Measurements from ENCODE around the gene RUVBL2. TPM values are rescaled to one million over a fixed set of nuclear protein-coding genes. Genes with fewer than 3 reads are reported as not detected.

RUVBL2 gene
- total RNA-seq, 1 experiment from 2014 or later: 270 TPM

DNA sequence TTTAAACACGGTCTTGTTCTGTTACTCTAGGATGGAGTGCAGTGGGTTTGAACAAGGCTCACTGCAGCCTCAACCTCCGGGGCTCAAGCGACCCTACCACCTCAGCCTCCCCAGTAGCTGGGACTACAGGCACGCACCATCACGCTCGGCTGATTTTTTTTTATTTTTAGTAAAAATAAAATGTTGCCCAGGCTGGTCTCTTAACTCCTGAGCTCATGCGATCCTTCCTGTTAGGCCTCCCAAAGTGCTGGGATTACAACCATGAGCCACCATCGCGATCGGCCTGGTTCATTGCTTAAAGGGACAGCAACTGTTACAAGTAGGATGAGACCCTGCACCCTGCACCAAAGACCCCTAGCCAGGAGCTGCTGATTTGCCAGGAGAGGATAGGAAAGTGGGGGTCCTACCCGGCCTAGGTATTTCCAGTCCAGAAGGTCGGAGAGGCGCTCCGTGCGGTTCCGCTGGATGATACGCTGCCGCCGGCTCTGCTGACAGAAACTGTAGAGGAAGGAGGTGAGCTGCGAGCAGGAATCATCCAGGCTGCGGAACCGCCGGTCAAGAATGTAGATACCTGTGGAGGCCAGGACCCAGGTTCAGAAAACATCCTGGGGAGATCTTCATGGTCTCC is 23.4 kb upstream of the RUVBL2 start:
- Histone ChIP-seq H3K9me2 (ENCODE audit: insufficient read depth) (no peaks in the 10 kb centered on the region), H3K9me3 (ENCODE audit: control insufficient read depth in 1 of 2, insufficient read depth in 1 of 2, low read depth in 1 of 2, low read length in 2 of 2) (no peaks in the 10 kb centered on the region), H3K27me3 (ENCODE audit: insufficient read depth, low read length) (no peaks in the 10 kb centered on the region), H3K79me2 (ENCODE audit: insufficient read depth, low read length) (peaks cover 14% of the 10 kb centered on the region), H3K4me3 (replicated peaks in 1 of 2; ENCODE audit: low read depth in 1 of 2, low read length in 2 of 2) (no peak overlapping the region), H2AFZ (ENCODE audit: low read depth, low read length, poor library complexity, severe bottlenecking) (no peak overlapping the region), H4K20me1 (ENCODE audit: insufficient read depth) (peaks cover 9% of the 10 kb centered on the region; the same call in 1 of the 2 replicates), H3K4me1 (ENCODE audit: control insufficient read depth in 1 of 2, insufficient read depth in 2 of 2, low read length in 2 of 2) (peaks cover 0 to 23% of the 10 kb centered on the region in 2 experiments; a peak in 3 of 4 replicates), H3K9ac (ENCODE audit: low read length) (no peak overlapping the region), H3K27ac (ENCODE audit: low read depth, low read length) (no peak overlapping the region), H3K36me3 (ENCODE audit: control insufficient read depth in 1 of 2, insufficient read depth in 2 of 2, low read length in 2 of 2) (peaks cover 14 to 37% of the 10 kb centered on the region in 2 experiments; a peak in 3 of 4 replicates), H3K4me2 (ENCODE audit: low read length) (no peak overlapping the region)
- CTCF ChIA-PET: interaction anchor here (0.7 to 3.2 kb wide), 27 partner anchors 8 to 361 kb away, joined by 3 to 28 read pairs (median 5); partner anchors contain the start of genes BAX, CA11, DHDH and GYS1
- TF ChIP-seq, protein P1, sequence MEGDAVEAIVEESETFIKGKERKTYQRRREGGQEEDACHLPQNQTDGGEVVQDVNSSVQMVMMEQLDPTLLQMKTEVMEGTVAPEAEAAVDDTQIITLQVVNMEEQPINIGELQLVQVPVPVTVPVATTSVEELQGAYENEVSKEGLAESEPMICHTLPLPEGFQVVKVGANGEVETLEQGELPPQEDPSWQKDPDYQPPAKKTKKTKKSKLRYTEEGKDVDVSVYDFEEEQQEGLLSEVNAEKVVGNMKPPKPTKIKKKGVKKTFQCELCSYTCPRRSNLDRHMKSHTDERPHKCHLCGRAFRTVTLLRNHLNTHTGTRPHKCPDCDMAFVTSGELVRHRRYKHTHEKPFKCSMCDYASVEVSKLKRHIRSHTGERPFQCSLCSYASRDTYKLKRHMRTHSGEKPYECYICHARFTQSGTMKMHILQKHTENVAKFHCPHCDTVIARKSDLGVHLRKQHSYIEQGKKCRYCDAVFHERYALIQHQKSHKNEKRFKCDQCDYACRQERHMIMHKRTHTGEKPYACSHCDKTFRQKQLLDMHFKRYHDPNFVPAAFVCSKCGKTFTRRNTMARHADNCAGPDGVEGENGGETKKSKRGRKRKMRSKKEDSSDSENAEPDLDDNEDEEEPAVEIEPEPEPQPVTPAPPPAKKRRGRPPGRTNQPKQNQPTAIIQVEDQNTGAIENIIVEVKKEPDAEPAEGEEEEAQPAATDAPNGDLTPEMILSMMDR (IDR thresholded peaks at IDR 0.05 in 2 of 3, conservative IDR thresholded peaks at IDR 0.05 in 1 of 3; ENCODE audit: borderline replicate concordance in 1 of 3, insufficient read depth in 1 of 3, low read depth in 2 of 3, low read length in 2 of 3): no peak
- no peak for TF ChIP-seq CEBPB (IDR thresholded peaks at IDR 0.05; ENCODE audit: low read depth)
- TF ChIP-seq, protein P2, sequence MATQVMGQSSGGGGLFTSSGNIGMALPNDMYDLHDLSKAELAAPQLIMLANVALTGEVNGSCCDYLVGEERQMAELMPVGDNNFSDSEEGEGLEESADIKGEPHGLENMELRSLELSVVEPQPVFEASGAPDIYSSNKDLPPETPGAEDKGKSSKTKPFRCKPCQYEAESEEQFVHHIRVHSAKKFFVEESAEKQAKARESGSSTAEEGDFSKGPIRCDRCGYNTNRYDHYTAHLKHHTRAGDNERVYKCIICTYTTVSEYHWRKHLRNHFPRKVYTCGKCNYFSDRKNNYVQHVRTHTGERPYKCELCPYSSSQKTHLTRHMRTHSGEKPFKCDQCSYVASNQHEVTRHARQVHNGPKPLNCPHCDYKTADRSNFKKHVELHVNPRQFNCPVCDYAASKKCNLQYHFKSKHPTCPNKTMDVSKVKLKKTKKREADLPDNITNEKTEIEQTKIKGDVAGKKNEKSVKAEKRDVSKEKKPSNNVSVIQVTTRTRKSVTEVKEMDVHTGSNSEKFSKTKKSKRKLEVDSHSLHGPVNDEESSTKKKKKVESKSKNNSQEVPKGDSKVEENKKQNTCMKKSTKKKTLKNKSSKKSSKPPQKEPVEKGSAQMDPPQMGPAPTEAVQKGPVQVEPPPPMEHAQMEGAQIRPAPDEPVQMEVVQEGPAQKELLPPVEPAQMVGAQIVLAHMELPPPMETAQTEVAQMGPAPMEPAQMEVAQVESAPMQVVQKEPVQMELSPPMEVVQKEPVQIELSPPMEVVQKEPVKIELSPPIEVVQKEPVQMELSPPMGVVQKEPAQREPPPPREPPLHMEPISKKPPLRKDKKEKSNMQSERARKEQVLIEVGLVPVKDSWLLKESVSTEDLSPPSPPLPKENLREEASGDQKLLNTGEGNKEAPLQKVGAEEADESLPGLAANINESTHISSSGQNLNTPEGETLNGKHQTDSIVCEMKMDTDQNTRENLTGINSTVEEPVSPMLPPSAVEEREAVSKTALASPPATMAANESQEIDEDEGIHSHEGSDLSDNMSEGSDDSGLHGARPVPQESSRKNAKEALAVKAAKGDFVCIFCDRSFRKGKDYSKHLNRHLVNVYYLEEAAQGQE (IDR thresholded peaks at IDR 0.05; ENCODE audit: low read depth): no peak
- no peak for TF ChIP-seq POLR2AphosphoS5 (IDR thresholded peaks at IDR 0.05; ENCODE audit: low read depth, low read length)
- TF ChIP-seq ELF1 (IDR thresholded peaks at IDR 0.05; ENCODE audit: borderline replicate concordance, low read depth): no peak
- TF ChIP-seq EZH2phosphoT487 (IDR thresholded peaks at IDR 0.05; ENCODE audit: borderline replicate concordance): no peak
- no peak for TF ChIP-seq POLR2A (IDR thresholded peaks at IDR 0.05; ENCODE audit: borderline replicate concordance, extremely low read depth, insufficient read depth, insufficient read length)
- no peak for TF ChIP-seq TCF7L2 (IDR thresholded peaks at IDR 0.05; ENCODE audit: borderline replicate concordance, extremely low read depth, insufficient read depth, insufficient read length)
- no peak for TF ChIP-seq SIN3A (IDR thresholded peaks at IDR 0.05; ENCODE audit: low read depth)
- TF ChIP-seq EZH2 (IDR thresholded peaks at IDR 0.05): no peak
- TF ChIP-seq SRF (IDR thresholded peaks at IDR 0.05; ENCODE audit: low read depth): no peak
- no peak for TF ChIP-seq CBX3 (IDR thresholded peaks at IDR 0.05; ENCODE audit: low read depth)
- no peak for TF ChIP-seq EGR1 (IDR thresholded peaks at IDR 0.05; ENCODE audit: low read depth)
- TF ChIP-seq, protein P3, sequence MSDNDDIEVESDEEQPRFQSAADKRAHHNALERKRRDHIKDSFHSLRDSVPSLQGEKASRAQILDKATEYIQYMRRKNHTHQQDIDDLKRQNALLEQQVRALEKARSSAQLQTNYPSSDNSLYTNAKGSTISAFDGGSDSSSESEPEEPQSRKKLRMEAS (IDR thresholded peaks at IDR 0.05): no peak
- no peak for TF ChIP-seq ZNF274 (IDR thresholded peaks at IDR 0.05; ENCODE audit: low read depth, low read length)
- TF ChIP-seq, protein P4, sequence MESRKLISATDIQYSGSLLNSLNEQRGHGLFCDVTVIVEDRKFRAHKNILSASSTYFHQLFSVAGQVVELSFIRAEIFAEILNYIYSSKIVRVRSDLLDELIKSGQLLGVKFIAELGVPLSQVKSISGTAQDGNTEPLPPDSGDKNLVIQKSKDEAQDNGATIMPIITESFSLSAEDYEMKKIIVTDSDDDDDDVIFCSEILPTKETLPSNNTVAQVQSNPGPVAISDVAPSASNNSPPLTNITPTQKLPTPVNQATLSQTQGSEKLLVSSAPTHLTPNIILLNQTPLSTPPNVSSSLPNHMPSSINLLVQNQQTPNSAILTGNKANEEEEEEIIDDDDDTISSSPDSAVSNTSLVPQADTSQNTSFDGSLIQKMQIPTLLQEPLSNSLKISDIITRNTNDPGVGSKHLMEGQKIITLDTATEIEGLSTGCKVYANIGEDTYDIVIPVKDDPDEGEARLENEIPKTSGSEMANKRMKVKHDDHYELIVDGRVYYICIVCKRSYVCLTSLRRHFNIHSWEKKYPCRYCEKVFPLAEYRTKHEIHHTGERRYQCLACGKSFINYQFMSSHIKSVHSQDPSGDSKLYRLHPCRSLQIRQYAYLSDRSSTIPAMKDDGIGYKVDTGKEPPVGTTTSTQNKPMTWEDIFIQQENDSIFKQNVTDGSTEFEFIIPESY (IDR thresholded peaks at IDR 0.05; ENCODE audit: extremely low read depth, insufficient replicate concordance, low read length): no peak
- TF ChIP-seq SP1 (IDR thresholded peaks at IDR 0.05; ENCODE audit: low read depth): no peak
- DNase-seq (ENCODE audit: low read depth, low spot score) (no peak), ATAC-seq (no peak)
- no TSS peak for BruUV-seq (replicated peaks)
- POLR2A ChIA-PET: interaction anchor here (0.5 to 1.9 kb wide), 6 partner anchors 8 to 132 kb away, joined by 3 to 11 read pairs (median 4); partner anchors contain the start of genes BAX, DHDH, GYS1 and PPP1R15A
- intact Hi-C loops (cut with micrococcal nuclease): no loop called here
- RAD21 ChIA-PET (ENCODE audit: low non-redundant PET in 1 of 2, low total read pairs in 2 of 2, uncharacterized antibody in 2 of 2, unreplicated experiment in 2 of 2): interaction anchor here in 1 of 2 experiments (0.5 to 0.9 kb wide), 4 partner anchors 11 to 175 kb away, joined by 3 to 4 read pairs (median 3); no protein-coding TSS in a partner anchor
